K562 treated with DMSO at 1 percent for 12 hours (cell line): ENCODE measurements around the gene RAB29. TPM values are rescaled to one million over a fixed set of nuclear protein-coding genes. Genes with fewer than 3 reads are reported as not detected.

Source experiments
- total RNA-seq: library from RNA; unstranded; fragments of 300-600 nt; gene quantifications from 2 replicates; pipeline ENCODE4 v1.2.3, GENCODE V29; 2022; ENCODE audit not compliant: insufficient read depth

The RAB29 gene, protein sequence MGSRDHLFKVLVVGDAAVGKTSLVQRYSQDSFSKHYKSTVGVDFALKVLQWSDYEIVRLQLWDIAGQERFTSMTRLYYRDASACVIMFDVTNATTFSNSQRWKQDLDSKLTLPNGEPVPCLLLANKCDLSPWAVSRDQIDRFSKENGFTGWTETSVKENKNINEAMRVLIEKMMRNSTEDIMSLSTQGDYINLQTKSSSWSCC
- 6.1 and 15.7 TPM in 2 replicates for total RNA-seq

GRCh38 chr1:205775015-205775716 lies at the start of gene RAB29:
Gene RAB29, minus strand, starts transcription at chr1:205775482. Its CDS starts 526 bp downstream, at chr1:205774956.

DNA sequence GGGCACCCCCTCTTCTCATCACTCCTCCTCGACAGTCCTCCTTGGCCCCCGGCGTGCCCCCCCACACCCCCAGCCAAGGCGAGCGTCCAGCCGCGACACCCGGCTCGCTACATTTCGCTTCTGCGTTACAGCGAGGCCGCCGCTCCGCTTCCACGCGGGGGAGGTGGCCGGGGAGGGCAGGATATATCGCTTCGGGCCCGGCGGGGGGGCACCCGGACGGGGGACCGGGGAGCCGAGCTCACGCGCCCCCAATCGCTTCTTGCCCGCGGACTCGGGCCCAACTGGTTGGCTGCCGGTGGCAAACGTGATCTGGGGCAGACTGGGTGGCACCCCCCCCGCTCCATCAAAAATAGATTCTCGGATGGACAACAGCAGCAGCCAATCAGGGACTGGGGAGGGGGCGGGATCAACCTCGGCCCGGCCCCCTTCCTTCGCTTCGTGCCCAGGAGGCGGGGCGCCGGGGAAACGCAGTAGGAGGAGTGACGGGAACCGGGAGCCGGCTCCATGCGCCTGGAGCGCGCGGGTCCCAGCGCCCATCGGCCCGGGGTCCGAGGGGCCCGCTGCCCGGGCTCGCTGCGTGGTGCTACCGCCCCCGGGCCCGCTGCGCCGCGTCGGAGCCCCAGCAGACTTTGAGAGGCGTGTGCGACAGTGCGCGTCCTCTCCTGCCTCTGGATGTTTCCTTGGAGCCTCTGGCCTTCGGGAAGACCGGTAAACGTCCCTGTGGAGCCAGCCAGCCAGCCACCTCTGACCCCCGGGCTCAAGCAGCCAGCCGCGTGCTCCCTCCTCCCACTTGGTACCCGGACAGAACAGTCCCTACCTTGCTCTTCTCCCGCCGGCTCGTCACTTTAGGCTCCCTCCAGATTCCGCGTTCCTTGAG lies 37.8 kb upstream of the RAB29 start, which contains the start of gene SLC41A1:
Gene SLC41A1 (minus strand): TSS at position 321 of the 877 bp plus-strand sequence. CDS start 2,757 bp downstream, outside the sequence.

DNA sequence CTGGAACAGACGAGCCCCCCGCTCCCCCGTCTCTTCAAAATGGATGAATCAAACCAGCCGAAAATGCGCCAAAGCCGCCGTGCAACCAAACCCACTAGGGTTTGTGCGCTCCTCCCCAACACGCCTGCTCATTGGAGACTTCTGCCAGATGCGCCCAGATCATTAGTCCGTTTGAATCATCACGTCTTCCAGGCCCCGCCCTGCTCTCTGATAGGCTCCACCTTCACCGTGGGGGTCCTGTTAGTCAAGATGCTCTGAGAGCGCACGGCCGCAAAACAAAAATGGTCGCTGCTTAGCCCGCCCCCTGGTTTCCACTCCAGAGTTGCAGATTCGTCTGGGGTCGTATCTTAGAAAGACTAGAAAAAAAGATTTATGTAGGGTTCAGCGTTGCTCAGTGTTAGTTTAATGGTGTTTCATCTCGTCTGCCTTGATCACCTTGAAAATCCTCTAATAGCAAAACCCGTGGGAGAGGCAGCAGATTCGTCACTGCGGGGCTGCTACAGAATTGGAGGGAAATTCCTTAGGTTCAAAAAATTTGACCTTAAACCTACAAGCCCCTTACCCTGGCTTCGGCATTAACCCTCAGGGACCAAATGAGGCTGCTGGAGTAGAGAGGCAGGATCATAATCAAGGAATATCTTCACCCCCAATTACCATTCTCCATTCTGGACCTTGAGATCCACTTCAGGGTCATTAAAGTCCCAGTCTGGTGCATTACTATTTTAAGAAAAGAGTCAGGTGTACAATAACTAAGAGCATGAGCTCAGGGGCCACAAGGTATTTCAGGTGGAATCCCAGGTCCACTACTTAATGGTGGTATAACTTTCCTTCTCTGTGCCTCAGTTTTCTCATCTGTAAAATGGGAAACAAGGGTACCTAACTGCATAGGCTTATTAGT lies 24.9 kb downstream of the RAB29 start, which contains the start of gene NUCKS1:
Gene NUCKS1 (minus strand): TSS at position 45 of the 898 bp plus-strand sequence. CDS start 209 bp downstream, outside the sequence.

Other genes starting within 250 kb of the RAB29 start
- 3.4 and 10.5 TPM in 2 replicates for gene ELK4, start 143.5 kb downstream of the RAB29 start, total RNA-seq
- gene SLC45A3, start 95.0 kb downstream of the RAB29 start, total RNA-seq = 2.9 and 6.3 TPM in 2 replicates
- gene NUCKS1, start 25.3 kb downstream of the RAB29 start, total RNA-seq = 84.8 and 340 TPM in 2 replicates
- gene SLC41A1, start 37.7 kb upstream of the RAB29 start, total RNA-seq = 2.6 and 12.2 TPM in 2 replicates
- not detected in 2 replicates for gene PM20D1, start 74.7 kb upstream of the RAB29 start, total RNA-seq
- 0.14 TPM in 1 of 2 replicates, not detected in the other for gene SLC26A9, start 168.0 kb upstream of the RAB29 start, total RNA-seq
- gene RAB7B, start 227.9 kb upstream of the RAB29 start, total RNA-seq = not detected in 2 replicates
- gene CTSE, start 248.4 kb upstream of the RAB29 start, total RNA-seq = not detected in 2 replicates